ENCODE measurements around the gene SH3BP2. TPM values are rescaled to one million over a fixed set of nuclear protein-coding genes. Genes with fewer than 3 reads are reported as not detected.

SH3BP2 gene
- total RNA-seq, 2 experiments from 2014 or later, result 69.3 to 78.2 TPM

GRCh38 chr4:2789351-2789750 is 3.5 kb upstream of the SH3BP2 start:
- H3K4me3 Mint-ChIP-seq, result no peak overlapping the region
- no peaks in the 10 kb centered on the region for H3K36me3 Mint-ChIP-seq (ENCODE audit: low read depth)

GRCh38 chr4:2789793-2790582 is 2.9 kb upstream of the SH3BP2 start:
- H3K9me3 Mint-ChIP-seq, result no peaks in the 10 kb centered on the region
- ChIA-PET POLR2A (no interaction called here), CTCF (interaction anchor here (2.2 kb wide), 1 partner anchor 10 kb away, joined by 7 read pairs; no protein-coding TSS in a partner anchor)
- no peak overlapping the region for H3K4me3 Mint-ChIP-seq
- H3K27me3 Mint-ChIP-seq, result no peaks in the 10 kb centered on the region
- H3K4me1 Mint-ChIP-seq, result peaks cover 45% of the 10 kb centered on the region
- peak overlapping the region; percentile 67 for H3K27ac Mint-ChIP-seq
- no peaks in the 10 kb centered on the region for H3K36me3 Mint-ChIP-seq (ENCODE audit: low read depth)
- no peak for DNase-seq

More at GRCh38 chr4:2789351-2789750, 3.5 kb upstream of the SH3BP2 start:
- CTCF ChIA-PET, result no interaction called here
- Mint-ChIP-seq H3K4me1 (peaks cover 39% of the 10 kb centered on the region), H3K27me3 (no peaks in the 10 kb centered on the region), H3K9me3 (no peaks in the 10 kb centered on the region), H3K27ac (peak overlapping the region; percentile 67)
- no peak for DNase-seq
- POLR2A ChIA-PET, result no interaction called here

- peak overlapping the region; percentile 71 for H3K27ac Mint-ChIP-seq
These were observed 2.0 kb upstream of the SH3BP2 start for GRCh38 chr4:2790583-2791517.

GRCh38 chr4:2791518-2792395 is 1.1 kb upstream of the SH3BP2 start:
- ChIA-PET POLR2A (no interaction called here), CTCF (interaction anchor here (2.2 kb wide), 1 partner anchor 8 kb away, joined by 7 read pairs; no protein-coding TSS in a partner anchor)
- no peaks in the 10 kb centered on the region for H3K27me3 Mint-ChIP-seq
- H3K27ac Mint-ChIP-seq, result peak overlapping the region; percentile 71
- DNase-seq, result no peak
- peaks cover 42% of the 10 kb centered on the region for H3K4me1 Mint-ChIP-seq
- no peak overlapping the region for H3K4me3 Mint-ChIP-seq
- no peaks in the 10 kb centered on the region for H3K36me3 Mint-ChIP-seq (ENCODE audit: low read depth)
- H3K9me3 Mint-ChIP-seq, result no peaks in the 10 kb centered on the region

More at GRCh38 chr4:2790583-2791517, 2.0 kb upstream of the SH3BP2 start:
- DNase-seq, result no peak
- H3K4me3 Mint-ChIP-seq, result no peak overlapping the region
- ChIA-PET CTCF (interaction anchor here (2.2 kb wide), 1 partner anchor 9 kb away, joined by 7 read pairs; no protein-coding TSS in a partner anchor), POLR2A (no interaction called here)
- H3K4me1 Mint-ChIP-seq, result peaks cover 46% of the 10 kb centered on the region
- no peaks in the 10 kb centered on the region for H3K27me3 Mint-ChIP-seq
- H3K36me3 Mint-ChIP-seq (ENCODE audit: low read depth), result no peaks in the 10 kb centered on the region
- no peaks in the 10 kb centered on the region for H3K9me3 Mint-ChIP-seq

GRCh38 chr4:2792396-2792710 is 532 bp upstream of the SH3BP2 start:
- Mint-ChIP-seq H3K4me3 (peak overlapping the region; percentile 40), H3K36me3 (ENCODE audit: low read depth) (no peaks in the 10 kb centered on the region), H3K27ac (no peak overlapping the region), H3K9me3 (no peaks in the 10 kb centered on the region), H3K4me1 (peaks cover 41% of the 10 kb centered on the region), H3K27me3 (no peaks in the 10 kb centered on the region)
- POLR2A ChIA-PET, result no interaction called here
- CTCF ChIA-PET, result interaction anchor here (0.6 kb wide), 1 partner anchor 552 kb away, joined by 3 read pairs; no protein-coding TSS in a partner anchor
- no peak for DNase-seq

GRCh38 chr4:2793586-2794485 is 951 bp downstream of the SH3BP2 start:
- DNase-seq, result no peak
- Mint-ChIP-seq H3K36me3 (ENCODE audit: low read depth) (no peaks in the 10 kb centered on the region), H3K27me3 (no peaks in the 10 kb centered on the region), H3K27ac (peak overlapping the region; percentile 76), H3K9me3 (no peaks in the 10 kb centered on the region), H3K4me1 (peaks cover 46% of the 10 kb centered on the region), H3K4me3 (peak overlapping the region; percentile 80)
- CTCF ChIA-PET, result no interaction called here
- POLR2A ChIA-PET, result no interaction called here

- Mint-ChIP-seq H3K4me1 (peaks cover 50% of the 10 kb centered on the region), H3K27ac (peak overlapping the region; percentile 54), H3K27me3 (no peaks in the 10 kb centered on the region), H3K4me3 (peak overlapping the region; percentile 80), H3K36me3 (ENCODE audit: low read depth) (no peaks in the 10 kb centered on the region), H3K9me3 (no peaks in the 10 kb centered on the region)
- no peak for DNase-seq
- CTCF ChIA-PET, result interaction anchor here (0.5 kb wide), 1 partner anchor 275 kb away, joined by 3 read pairs; no protein-coding TSS in a partner anchor
- POLR2A ChIA-PET, result no interaction called here
These were observed 1.8 kb downstream of the SH3BP2 start for GRCh38 chr4:2794486-2795299.

GRCh38 chr4:2795300-2795892 is 2.5 kb downstream of the SH3BP2 start:
- no peaks in the 10 kb centered on the region for H3K27me3 Mint-ChIP-seq
- peaks cover 56% of the 10 kb centered on the region for H3K4me1 Mint-ChIP-seq
- H3K36me3 Mint-ChIP-seq (ENCODE audit: low read depth), result no peaks in the 10 kb centered on the region
- no peaks in the 10 kb centered on the region for H3K9me3 Mint-ChIP-seq
- POLR2A ChIA-PET, result no interaction called here
- DNase-seq, result no peak
- H3K4me3 Mint-ChIP-seq, result no peak overlapping the region
- CTCF ChIA-PET, result interaction anchor here (0.5 kb wide), 1 partner anchor 276 kb away, joined by 3 read pairs; no protein-coding TSS in a partner anchor
- peak overlapping the region; percentile 13 for H3K27ac Mint-ChIP-seq

- Mint-ChIP-seq H3K9me3 (no peaks in the 10 kb centered on the region), H3K27me3 (no peaks in the 10 kb centered on the region), H3K4me1 (peaks cover 60% of the 10 kb centered on the region), H3K36me3 (ENCODE audit: low read depth) (no peaks in the 10 kb centered on the region), H3K27ac (peak overlapping the region; percentile 71), H3K4me3 (no peak overlapping the region)
- CTCF ChIA-PET, result interaction anchor here (0.6 to 3.1 kb wide), 6 partner anchors 11 to 46 kb away, joined by 3 to 15 read pairs (median 4); no protein-coding TSS in a partner anchor
- no peak for DNase-seq
- POLR2A ChIA-PET, result no interaction called here
These were observed 3.3 kb downstream of the SH3BP2 start for GRCh38 chr4:2795893-2796848.
